Naive B cell (primary cell): ENCODE results near the gene ZSWIM3. TPM values are rescaled to one million over a fixed set of nuclear protein-coding genes. Genes with fewer than 3 reads are reported as not detected.
"Not testable (repeated sequence)": the region's sequence is repeated elsewhere in the genome, so short reads cannot be mapped to it uniquely, and the experiment has no call there.

Experiments
- ATAC-seq, 2 donors: fragments of 150-1000 bp; cut with Tn5 transposase; 2 replicates each; pipeline ENCODE4 v1.10.0; 2021; ENCODE audit warnings: low read depth in 2 of 2, mild to moderate bottlenecking in 2 of 2, moderate library complexity in 2 of 2
- DNase-seq: peaks from one replicate; pipeline ENCODE4 v3.0.0; 2022
- H3K27ac Mint-ChIP-seq, 6 donors: one replicate each; pipeline ENCODE4 v1.8.0; 2020 to 2022; ENCODE audit warnings: mild to moderate bottlenecking in 6 of 6, mixed read lengths in 6 of 6, moderate library complexity in 5 of 6, inconsistent platforms in 2 of 6
- H3K27me3 Mint-ChIP-seq, 3 donors: one replicate each; pipeline ENCODE4 v1.8.0; 2021 to 2022; ENCODE audit warnings: mixed read lengths in 3 of 3, mild to moderate bottlenecking in 1 of 3
- H3K36me3 Mint-ChIP-seq, 2 donors: one replicate each; pipeline ENCODE4 v1.8.0; 2020 to 2022; ENCODE audit warnings: mixed read lengths in 2 of 2, inconsistent platforms in 1 of 2, mild to moderate bottlenecking in 1 of 2
- H3K4me1 Mint-ChIP-seq, 3 donors: one replicate each; pipeline ENCODE4 v1.8.0; 2020 to 2022; ENCODE audit warnings: mixed read lengths in 3 of 3, inconsistent platforms in 1 of 3, mild to moderate bottlenecking in 1 of 3, moderate library complexity in 1 of 3
- H3K4me3 Mint-ChIP-seq, 8 donors: one replicate each; pipeline ENCODE4 v1.8.0; 2020 to 2022; ENCODE audit warnings: mild to moderate bottlenecking in 8 of 8, mixed read lengths in 8 of 8, moderate library complexity in 8 of 8, inconsistent platforms in 2 of 8
- H3K9me3 Mint-ChIP-seq, 7 donors: one replicate each; pipeline ENCODE4 v1.8.0; 2020 to 2022; ENCODE audit warnings: mixed read lengths in 7 of 7, mild to moderate bottlenecking in 5 of 7, inconsistent platforms in 2 of 7, moderate library complexity in 1 of 7
- polyA plus RNA-seq, 6 donors: library from polyadenylated mRNA; unstranded; fragments of 300-500 nt; fragmentation: Illumina TruSeq; gene quantifications; one replicate each; pipeline ENCODE4 v1.2.3, GENCODE V29; 2021; ENCODE audit warnings: low read depth in 6 of 6

The ZSWIM3 gene
- polyA plus RNA-seq, 6 donors from 2014 or later: 1.3 to 2.9 (median 1.8) TPM; not detected in 1

DNA sequence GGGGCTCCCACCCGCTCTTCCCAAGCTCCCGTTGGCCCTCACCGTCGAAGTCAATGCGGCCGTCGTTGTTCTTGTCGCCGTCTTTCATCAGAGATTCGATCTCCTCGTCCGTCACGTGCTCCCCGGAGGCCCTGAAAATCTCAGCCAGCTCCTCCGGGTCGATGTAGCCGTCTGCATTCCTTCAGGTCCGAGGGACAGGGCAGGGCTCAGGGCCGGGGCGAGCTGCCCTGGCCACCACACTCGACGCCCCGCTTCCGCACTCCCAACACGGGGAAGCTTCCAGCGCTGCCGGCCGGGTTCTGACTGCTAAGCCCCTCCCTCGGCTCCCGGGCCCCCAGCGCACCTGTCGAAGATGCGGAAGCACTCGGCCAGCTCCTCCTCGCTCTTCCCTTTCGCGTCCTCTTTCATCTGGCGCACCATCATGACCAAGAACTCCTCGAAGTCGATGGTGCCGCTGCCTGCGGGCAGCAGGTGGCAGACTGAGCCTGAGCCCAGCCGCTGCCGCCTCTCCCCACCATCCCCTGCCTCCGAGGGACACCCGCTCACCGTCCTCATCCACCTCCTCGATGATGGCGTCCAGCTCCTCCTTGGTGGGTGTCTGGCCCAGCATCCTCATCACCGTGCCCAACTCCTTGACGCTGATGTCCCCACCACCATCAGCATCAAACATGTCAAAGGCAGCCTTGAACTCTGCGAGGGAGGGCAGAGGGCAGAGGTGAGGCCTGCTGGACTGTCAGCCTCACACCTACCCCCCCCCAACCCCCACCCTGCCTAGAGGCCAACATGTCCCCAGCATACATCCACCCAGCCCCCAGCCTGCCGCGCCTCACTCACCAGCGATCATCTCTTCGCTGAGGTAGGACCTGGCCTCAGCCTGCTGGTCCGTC is 33.2 kb upstream of the ZSWIM3 start:
- ATAC-seq (peak; percentile 79 to 84), DNase-seq (peak; percentile 56)
- peak overlapping the region; percentile 15 to 93 (median 74) for H3K27ac Mint-ChIP-seq
- peaks cover 22 to 40% (median 38%) of the 10 kb centered on the region in 3 donors for H3K27me3 Mint-ChIP-seq
- peaks cover 24 to 31% (median 26%) of the 10 kb centered on the region in 3 donors for H3K4me1 Mint-ChIP-seq
- no peaks in the 10 kb centered on the region for H3K36me3 Mint-ChIP-seq
- peaks cover 0 to 2% (median 0%) of the 10 kb centered on the region in 7 donors for H3K9me3 Mint-ChIP-seq
- H3K4me3 Mint-ChIP-seq: peak overlapping the region; percentile 80 to 93 (median 86)

DNA sequence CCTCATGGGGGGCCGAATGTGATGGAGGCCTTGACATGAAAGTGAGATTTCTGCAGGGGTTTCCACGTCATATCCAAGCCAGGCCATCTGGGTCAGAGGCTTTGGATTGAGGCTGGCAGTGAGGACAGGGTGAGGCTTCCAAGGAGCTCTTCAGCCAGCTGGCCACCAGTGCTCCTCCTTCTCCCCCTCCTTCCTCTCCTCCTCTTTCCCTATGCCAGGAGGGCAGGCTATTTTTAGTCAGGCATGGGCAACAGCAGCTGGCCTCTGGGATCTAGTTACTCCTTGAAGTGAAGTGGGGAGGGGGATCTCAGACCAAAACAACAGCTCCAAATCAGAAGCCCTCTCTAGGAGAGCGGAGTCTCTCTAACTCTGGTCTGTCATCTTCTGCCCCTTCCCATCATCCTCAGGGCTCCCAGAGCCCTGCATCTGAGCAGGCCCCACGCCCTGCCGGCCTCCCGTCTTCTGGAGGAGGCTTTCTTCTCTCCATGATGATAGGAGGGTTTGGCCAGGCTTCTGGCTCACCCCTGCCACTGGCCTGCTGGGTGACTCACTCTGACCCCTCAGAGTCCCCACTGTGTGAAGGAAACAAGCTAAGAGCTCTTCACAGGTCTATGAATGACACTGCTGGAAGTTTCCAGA is 30.9 kb upstream of the ZSWIM3 start:
- H3K27me3 Mint-ChIP-seq: peaks cover 13 to 29% (median 28%) of the 10 kb centered on the region in 3 donors
- no peak overlapping the region for H3K27ac Mint-ChIP-seq
- no peaks in the 10 kb centered on the region for H3K36me3 Mint-ChIP-seq
- no peak overlapping the region for H3K4me3 Mint-ChIP-seq
- peaks cover 24 to 31% (median 26%) of the 10 kb centered on the region in 3 donors for H3K4me1 Mint-ChIP-seq
- peaks cover 0 to 2% (median 0%) of the 10 kb centered on the region in 7 donors for H3K9me3 Mint-ChIP-seq
- DNase-seq (no peak), ATAC-seq (no peak)

GRCh38 chr20:45827030-45827652 is 30.3 kb upstream of the ZSWIM3 start, which contains the start of gene TNNC2:
Gene TNNC2 (minus strand): TSS chr20:45827312. CDS start chr20:45827248, 64 bp downstream.
- no peak for ATAC-seq
- Mint-ChIP-seq H3K27me3 (peaks cover 10 to 25% (median 24%) of the 10 kb centered on the region in 3 donors), H3K36me3 (no peaks in the 10 kb centered on the region), H3K9me3 (peaks cover 0 to 2% (median 0%) of the 10 kb centered on the region in 7 donors), H3K4me1 (peaks cover 22 to 28% (median 26%) of the 10 kb centered on the region in 3 donors), H3K4me3 (peak within 1 kb of the TSS in 1 of 8 donors; percentile 10), H3K27ac (no peak within 1 kb of the TSS)
- no peak for DNase-seq

- H3K27me3 Mint-ChIP-seq: peaks cover 6 to 19% (median 19%) of the 10 kb centered on the region in 3 donors
- H3K27ac Mint-ChIP-seq: no peak overlapping the region
- no peak for DNase-seq
- H3K4me3 Mint-ChIP-seq: peak overlapping the region in 1 of 8 donors; percentile 10
- H3K4me1 Mint-ChIP-seq: peaks cover 18 to 24% (median 21%) of the 10 kb centered on the region in 3 donors
- no peaks in the 10 kb centered on the region for H3K36me3 Mint-ChIP-seq
- no peak for ATAC-seq
- H3K9me3 Mint-ChIP-seq: no peaks in the 10 kb centered on the region
Observed at GRCh38 chr20:45827712-45828111, 29.7 kb upstream of the ZSWIM3 start.

DNA sequence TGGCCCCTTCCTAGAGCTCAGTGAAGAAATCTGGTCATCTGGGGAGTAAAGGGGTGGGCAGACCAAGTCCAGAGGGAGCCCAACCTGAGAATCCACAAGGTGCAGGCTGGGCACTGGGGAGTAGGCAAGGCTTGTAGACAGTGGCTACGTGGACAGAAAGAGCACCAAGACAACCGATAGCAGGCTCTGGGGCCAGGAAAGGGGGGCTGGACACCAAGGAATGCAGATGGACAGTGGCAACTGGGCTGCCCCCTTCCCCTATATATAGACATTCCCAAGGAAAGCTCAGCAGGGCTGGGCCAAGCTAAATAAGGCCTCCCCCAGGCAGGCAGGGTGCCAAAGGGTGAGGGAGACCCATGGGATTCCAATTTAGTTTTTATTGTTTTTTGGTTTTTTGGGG is 28.8 kb upstream of the ZSWIM3 start:
- peak overlapping the region in 1 of 6 donors; percentile 26 for H3K27ac Mint-ChIP-seq
- ATAC-seq (no peak), DNase-seq (no peak)
- H3K9me3 Mint-ChIP-seq: no peaks in the 10 kb centered on the region
- no peaks in the 10 kb centered on the region for H3K36me3 Mint-ChIP-seq
- peaks cover 6 to 20% (median 12%) of the 10 kb centered on the region in 3 donors for H3K27me3 Mint-ChIP-seq
- H3K4me1 Mint-ChIP-seq: peaks cover 19 to 26% (median 23%) of the 10 kb centered on the region in 3 donors
- no peak overlapping the region for H3K4me3 Mint-ChIP-seq

GRCh38 chr20:45829673-45830106 is 27.7 kb upstream of the ZSWIM3 start:
- Mint-ChIP-seq H3K4me1 (peaks cover 11 to 15% (median 12%) of the 10 kb centered on the region in 3 donors), H3K27me3 (peaks cover 0 to 12% (median under 1%) of the 10 kb centered on the region in 3 donors)
- not testable (repeated sequence) for H3K27ac Mint-ChIP-seq, H3K9me3 Mint-ChIP-seq, H3K4me3 Mint-ChIP-seq, ATAC-seq, H3K36me3 Mint-ChIP-seq, DNase-seq

DNA sequence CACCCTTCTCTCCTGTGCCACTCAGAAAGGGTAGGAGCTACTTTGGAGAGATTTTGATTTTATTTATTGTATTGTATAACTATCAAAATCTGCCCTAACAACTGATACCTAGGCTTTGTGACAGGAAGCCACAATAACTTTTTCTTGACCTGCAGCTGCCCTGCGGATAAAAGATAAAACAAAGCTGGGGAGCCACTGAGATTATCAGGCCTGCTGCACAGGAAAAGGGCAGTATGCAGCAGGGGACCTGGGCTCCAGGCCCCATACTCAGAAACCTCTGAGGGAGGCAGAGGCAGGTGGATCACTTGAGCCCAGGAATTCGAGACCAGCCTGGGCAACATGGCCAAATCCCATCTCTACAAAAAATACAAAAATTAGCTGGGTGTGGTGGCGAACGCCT is 24.8 kb upstream of the ZSWIM3 start:
- Mint-ChIP-seq H3K27me3 (peaks cover 0 to 12% (median 0%) of the 10 kb centered on the region in 3 donors), H3K4me3 (peak overlapping the region; percentile 78 to 95 (median 82)), H3K36me3 (no peaks in the 10 kb centered on the region), H3K4me1 (peaks cover 9 to 15% (median 13%) of the 10 kb centered on the region in 3 donors), H3K27ac (peak overlapping the region in 4 of 6 donors; percentile 2 to 78 (median 28)), H3K9me3 (no peaks in the 10 kb centered on the region)
- DNase-seq (no peak), ATAC-seq (no peak)

GRCh38 chr20:45833030-45833882 is 24.2 kb upstream of the ZSWIM3 start, which contains the start of gene SNX21:
Gene SNX21 (plus strand): TSS chr20:45833799. CDS start chr20:45833920, 121 bp downstream.
- no peaks in the 10 kb centered on the region for H3K9me3 Mint-ChIP-seq
- H3K27me3 Mint-ChIP-seq: peaks cover 0 to 9% (median 0%) of the 10 kb centered on the region in 3 donors
- peaks cover 9 to 15% (median 13%) of the 10 kb centered on the region in 3 donors for H3K4me1 Mint-ChIP-seq
- H3K36me3 Mint-ChIP-seq: no peaks in the 10 kb centered on the region
- H3K27ac Mint-ChIP-seq: peak within 1 kb of the TSS; percentile 2 to 95 (median 61)
- DNase-seq (no peak), ATAC-seq (peak; percentile 66 to 69)
- peak within 1 kb of the TSS; percentile 78 to 95 (median 86) for H3K4me3 Mint-ChIP-seq

GRCh38 chr20:45833883-45834796 is 23.3 kb upstream of the ZSWIM3 start:
- H3K4me3 Mint-ChIP-seq: peak overlapping the region; percentile 51 to 95 (median 86)
- peak overlapping the region in 2 of 6 donors; percentile 2 to 28 for H3K27ac Mint-ChIP-seq
- DNase-seq: peak; percentile 39
- H3K4me1 Mint-ChIP-seq: peaks cover 9 to 15% (median 13%) of the 10 kb centered on the region in 3 donors
- H3K27me3 Mint-ChIP-seq: peaks cover 0 to 6% (median 0%) of the 10 kb centered on the region in 3 donors
- peak; percentile 71 to 78 for ATAC-seq
- H3K9me3 Mint-ChIP-seq: no peaks in the 10 kb centered on the region
- H3K36me3 Mint-ChIP-seq: no peaks in the 10 kb centered on the region

DNA sequence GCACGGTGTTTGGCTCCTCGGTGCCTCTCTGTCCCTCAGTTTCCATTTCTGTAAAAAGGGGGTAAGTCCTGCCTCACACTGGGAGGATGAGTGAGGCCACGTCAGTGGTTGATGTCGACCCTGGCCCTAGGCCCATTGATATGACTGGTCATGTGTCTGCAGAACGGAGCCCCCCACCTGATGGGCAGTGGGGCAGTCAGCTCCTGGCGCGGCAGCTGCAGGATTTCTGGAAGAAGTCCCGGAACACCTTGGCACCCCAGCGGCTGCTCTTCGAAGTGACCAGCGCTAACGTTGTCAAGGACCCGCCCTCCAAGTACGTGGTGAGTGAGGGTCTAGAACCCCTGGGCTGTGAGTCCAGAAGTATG is 22.6 kb upstream of the ZSWIM3 start:
- no peak for ATAC-seq
- Mint-ChIP-seq H3K36me3 (no peaks in the 10 kb centered on the region), H3K27me3 (peaks cover 0 to 6% (median 0%) of the 10 kb centered on the region in 3 donors), H3K4me1 (peaks cover 9 to 15% (median 13%) of the 10 kb centered on the region in 3 donors), H3K27ac (peak overlapping the region in 1 of 6 donors; percentile 28), H3K9me3 (no peaks in the 10 kb centered on the region), H3K4me3 (peak overlapping the region; percentile 51 to 95 (median 75))
- DNase-seq: no peak

- Mint-ChIP-seq H3K36me3 (no peaks in the 10 kb centered on the region), H3K4me3 (peak overlapping the region in 5 of 8 donors; percentile 51 to 85 (median 74)), H3K27ac (no peak overlapping the region), H3K4me1 (peaks cover 9 to 15% (median 10%) of the 10 kb centered on the region in 3 donors), H3K27me3 (peaks cover 0 to 6% (median 0%) of the 10 kb centered on the region in 3 donors), H3K9me3 (no peaks in the 10 kb centered on the region)
- ATAC-seq: no peak
- DNase-seq: no peak
Observed at GRCh38 chr20:45835329-45835765, 22.1 kb upstream of the ZSWIM3 start.
